Uterus (tissue), 4 donors: Measurements from ENCODE around the gene HOXD3. TPM values are rescaled to one million over a fixed set of nuclear protein-coding genes. Genes with fewer than 3 reads are reported as not detected.

Source experiments
- DNase-seq, 2 donors: peaks; one replicate each; pipeline ENCODE4 v3.0.0-alpha.2; 2019 to 2020
- H3K27ac ChIP-seq, 2 donors: fragments of 200-600 bp; sonication (generic); 1 replicate in 1 of 2; 2 replicates in 1 of 2; pipeline ENCODE4 v1.5.1; 2016 to 2018
- H3K27me3 ChIP-seq, 2 donors: fragments of 200-600 bp; sonication (generic); one replicate each; pipeline ENCODE4 v1.5.1; 2018 to 2019; ENCODE audit warnings: control low read depth in 1 of 2
- H3K36me3 ChIP-seq, 2 donors: fragments of 200-600 bp; sonication (generic); one replicate each; pipeline ENCODE4 v1.5.1; 2019; ENCODE audit warnings: control low read depth in 1 of 2
- H3K4me1 ChIP-seq, 2 donors: fragments of 200-600 bp; sonication (generic); one replicate each; pipeline ENCODE4 v1.5.1; 2018 to 2019; ENCODE audit warnings: control low read depth in 1 of 2
- H3K4me3 ChIP-seq, 2 donors: fragments of 200-600 bp; sonication (generic); 1 replicate in 1 of 2; 2 replicates in 1 of 2; pipeline ENCODE4 v1.5.1; 2018 to 2019; ENCODE audit warnings: mild to moderate bottlenecking in 1 of 2
- H3K9me3 ChIP-seq, 2 donors: fragments of 200-600 bp; sonication (generic); one replicate each; pipeline ENCODE4 v1.5.1; 2019; ENCODE audit warnings: control low read depth in 1 of 2
- CTCF ChIP-seq, 4 experiments: fragments of 200-600 bp in 2 of 4; fragments of 450-650 bp in 2 of 4; sonication (generic) in 2 of 4; IDR thresholded peaks; one replicate each; pipeline ENCODE4 v1.5.1; 2016 to 2019; ENCODE audit warnings: antibody characterized with exemption in 4 of 4, mild to moderate bottlenecking in 2 of 4, moderate library complexity in 1 of 4
- POLR2A ChIP-seq, 2 donors: fragments of 450-650 bp; IDR thresholded peaks; one replicate each; pipeline ENCODE4 v1.6.1; 2016; ENCODE audit warnings: antibody characterized with exemption in 2 of 2, mild to moderate bottlenecking in 1 of 2, moderate library complexity in 1 of 2
- intact Hi-C: fragments of 100-400 bp; cut with DNase I; formaldehyde crosslinking; loops from one replicate; pipeline ENCODE4 v1.15.1; 2023; ENCODE audit warnings: low total_unique reads
- microRNA counts, 2 donors: library from miRNA; unstranded; fragments of <30 nt; microRNA quantifications; one replicate each; lab custom pipeline; 2016 to 2017
- microRNA-seq: library from miRNA; unstranded; fragments of <30 nt; microRNA quantifications from one replicate; pipeline ENCODE4, GENCODE V29; 2016; ENCODE audit warnings: borderline microRNAs expressed, borderline replicate concordance
- small RNA-seq: library from RNA; depleted of rRNA; stranded (forward); fragments of <200 nt; gene quantifications from one replicate; pipeline ENCODE3, GENCODE V24; 2016
- total RNA-seq, 4 donors: library from RNA; depleted of rRNA in 3 of 4; stranded (reverse); fragments of >200 nt in 3 of 4; gene quantifications; one replicate each; pipeline versions ENCODE4 v1.1.0 to v1.2.4, GENCODE V29; 2014 to 2023
- donor health status: DM: yes; HTN: yes; CAD: no.

Gene HOXD3
- total RNA-seq, 4 donors from 2014 or later: 14.7 to 61.2 (median 22.7) TPM

- no peak overlapping the region for H3K4me3 ChIP-seq
- H3K27me3 ChIP-seq: no peaks in the 10 kb centered on the region
- no peaks in the 10 kb centered on the region for H3K36me3 ChIP-seq
- H3K27ac ChIP-seq: no peak overlapping the region
- H3K9me3 ChIP-seq: no peaks in the 10 kb centered on the region
- intact Hi-C loops: no loop called here
- H3K4me1 ChIP-seq: no peaks in the 10 kb centered on the region
- no peak for DNase-seq
- no peak for TF ChIP-seq CTCF (IDR thresholded peaks at IDR 0.05)
Observed at GRCh38 chr2:176206136-176206535, 49.0 kb downstream of the HOXD3 start.

GRCh38 chr2:176206682-176207081, 49.6 kb downstream of the HOXD3 start:
- Histone ChIP-seq H3K4me3 (no peak overlapping the region), H3K9me3 (no peaks in the 10 kb centered on the region), H3K27me3 (no peaks in the 10 kb centered on the region), H3K27ac (no peak overlapping the region), H3K4me1 (no peaks in the 10 kb centered on the region), H3K36me3 (no peaks in the 10 kb centered on the region)
- TF ChIP-seq POLR2A (IDR thresholded peaks at IDR 0.05): no peak
- TF ChIP-seq CTCF (IDR thresholded peaks at IDR 0.05): no peak
- no peak for DNase-seq
- intact Hi-C loops: no loop called here

- H3K36me3 ChIP-seq: no peaks in the 10 kb centered on the region
- no peaks in the 10 kb centered on the region for H3K4me1 ChIP-seq
- H3K4me3 ChIP-seq: no peak overlapping the region
- no peaks in the 10 kb centered on the region for H3K27me3 ChIP-seq
- intact Hi-C loops: no loop called here
- DNase-seq: no peak
- H3K9me3 ChIP-seq: no peaks in the 10 kb centered on the region
- H3K27ac ChIP-seq: no peak overlapping the region
- TF ChIP-seq POLR2A (IDR thresholded peaks at IDR 0.05) (no peak), CTCF (IDR thresholded peaks at IDR 0.05) (no peak)
Observed at GRCh38 chr2:176211110-176211509, 54.0 kb downstream of the HOXD3 start.

- Histone ChIP-seq H3K27me3 (no peaks in the 10 kb centered on the region), H3K4me3 (no peak overlapping the region), H3K36me3 (no peaks in the 10 kb centered on the region), H3K9me3 (no peaks in the 10 kb centered on the region), H3K4me1 (no peaks in the 10 kb centered on the region), H3K27ac (no peak overlapping the region)
- DNase-seq: no peak
- no peak for TF ChIP-seq POLR2A (IDR thresholded peaks at IDR 0.05)
- no peak for TF ChIP-seq CTCF (IDR thresholded peaks at IDR 0.05)
- intact Hi-C loops: no loop called here
Observed at GRCh38 chr2:176212276-176212675, 55.2 kb downstream of the HOXD3 start.

GRCh38 chr2:176213406-176213805, 56.3 kb downstream of the HOXD3 start:
- H3K27me3 ChIP-seq: no peaks in the 10 kb centered on the region
- no peak overlapping the region for H3K27ac ChIP-seq
- H3K36me3 ChIP-seq: no peaks in the 10 kb centered on the region
- intact Hi-C loops: no loop called here
- no peaks in the 10 kb centered on the region for H3K9me3 ChIP-seq
- TF ChIP-seq POLR2A (IDR thresholded peaks at IDR 0.05): no peak
- no peak for TF ChIP-seq CTCF (IDR thresholded peaks at IDR 0.05)
- no peak for DNase-seq
- H3K4me3 ChIP-seq: no peak overlapping the region
- no peaks in the 10 kb centered on the region for H3K4me1 ChIP-seq

MicroRNAs encoded within 50 kb of the gene (microRNA counts, 767-probe panel; counts per million panel counts)
- 7,999 to 9,301 counts per million in 2 donors for microRNA hsa-miR-10b-5p (lab: Ali Mortazavi, UCI)

Small RNAs within 50 kb of the gene (microRNA-seq; reads per million reads assigned to microRNA genes)
- 85,423 reads per million, percentile 98 among the genes with 10 or more reads in this experiment for gene MIR10B

Small RNAs within 50 kb of the gene (small RNA-seq; reads per million reads assigned to genes)
- 349,822 reads per million, percentile 100 among the genes with 10 or more reads in this experiment for gene MIR10B

Other genes with a start within 250 kb of the HOXD3 start
- 10 to 100 TPM in 2 of 4 donors, 1 to 10 TPM in 2; 5.1 to 66.4 (median 25.2) TPM for gene LNPK, start 155.0 kb upstream of the HOXD3 start, total RNA-seq
- gene EVX2, start 73.3 kb upstream of the HOXD3 start, total RNA-seq: under 1 TPM in 1 of 4 donors, not detected in 3; 0.28 TPM
- gene HOXD13, start 64.6 kb upstream of the HOXD3 start, total RNA-seq: 1 to 10 TPM in 1 of 4 donors, not detected in 3; 4.9 TPM
- under 1 TPM in 1 of 4 donors, not detected in 3; 0.76 TPM for gene HOXD12, start 57.5 kb upstream of the HOXD3 start, total RNA-seq
- 10 to 100 TPM in 1 of 4 donors, 1 to 10 TPM in 1, under 1 TPM in 1, not detected in 1; 0.88 to 34.6 (median 8.6) TPM for gene HOXD11, start 50.0 kb upstream of the HOXD3 start, total RNA-seq
- gene HOXD10, start 40.5 kb upstream of the HOXD3 start, total RNA-seq: 10 to 100 TPM in 3 of 4 donors, 1 to 10 TPM in 1; 6.8 to 81.0 (median 53.6) TPM
- gene HOXD9, start 34.6 kb upstream of the HOXD3 start, total RNA-seq: 10 to 100 TPM in 3 of 4 donors, 1 to 10 TPM in 1; 3.8 to 78.1 (median 46.4) TPM
- 10 to 100 TPM; 25.8 to 75.6 (median 48.0) TPM for gene HOXD8, start 27.6 kb upstream of the HOXD3 start, total RNA-seq
- gene HOXD4, start 5.8 kb upstream of the HOXD3 start, total RNA-seq: 10 to 100 TPM in 2 of 4 donors, 1 to 10 TPM in 2; 6.8 to 41.6 (median 13.0) TPM
- gene HOXD1, start 31.4 kb downstream of the HOXD3 start, total RNA-seq: 1 to 10 TPM in 1 of 4 donors, under 1 TPM in 2, not detected in 1; 0.21 to 2.9 (median 0.52) TPM
- gene MTX2, start 112.1 kb downstream of the HOXD3 start, total RNA-seq: 10 to 100 TPM; 28.1 to 32.1 (median 31.3) TPM